B cell (primary cell): Measurements from ENCODE around the gene SMC2. TPM values are rescaled to one million over a fixed set of nuclear protein-coding genes. Genes with fewer than 3 reads are reported as not detected.

Experiments used
- ATAC-seq: fragments of 200-7000 bp; cut with Tn5 transposase; one replicate; pipeline ENCODE4 v1.10.0; 2021; ENCODE audit warnings: low read depth, mild to moderate bottlenecking, moderate number of reproducible peaks, moderate library complexity
- CTCF ChIA-PET: fragments of 350-600 bp; sonication (Branson Sonifier 250); formaldehyde crosslinking; loops from one replicate; lab custom pipeline; 2021; ENCODE audit warnings: antibody characterized with exemption, inconsistent platforms; lab: Charles Lee
- POLR2A ChIA-PET: fragments of 350-600 bp; sonication (Branson Sonifier 250); formaldehyde crosslinking; loops from one replicate; lab custom pipeline; 2021; ENCODE audit warnings: antibody characterized with exemption; lab: Charles Lee
- DNase-seq: peaks from one replicate; pipeline ENCODE4 v3.0.0; 2013
- H2AFZ ChIP-seq: 2 replicates; pipeline ENCODE4 v1.6.1; 2012; ENCODE audit warnings: mild to moderate bottlenecking, low read depth, low read length; ENCODE audit not compliant: insufficient read depth, poor library complexity, severe bottlenecking
- H3K27ac ChIP-seq, 2 donors: 1 replicate in 1 of 2; 2 replicates in 1 of 2; pipeline ENCODE4 v1.5.1; 2012 to 2013; ENCODE audit warnings: low read length in 2 of 2, mild to moderate bottlenecking in 2 of 2, moderate library complexity in 1 of 2
- H3K27me3 ChIP-seq, 4 experiments: fragments of 200-600 bp in 1 of 4; sonication (generic) in 1 of 4; replicated peaks in 1 of 4; 1 replicate in 2 of 4; 2 replicates in 2 of 4; pipeline versions ENCODE4 v1.6.1 to v1.7.0; 2013 to 2016; ENCODE audit warnings: low read length in 3 of 4, mild to moderate bottlenecking in 2 of 4, mixed read lengths in 1 of 4, moderate library complexity in 1 of 4; ENCODE audit not compliant: insufficient read depth in 4 of 4, control insufficient read depth in 3 of 4; ENCODE audit errors: control extremely low read depth in 1 of 4
- H3K36me3 ChIP-seq, 2 experiments: replicated peaks in 1 of 2; 1 replicate in 1 of 2; 2 replicates in 1 of 2; pipeline versions ENCODE4 v1.6.1 to v1.7.1; 2013; ENCODE audit warnings: low read length in 1 of 2; ENCODE audit not compliant: insufficient read depth in 2 of 2, control insufficient read depth in 1 of 2; ENCODE audit errors: control extremely low read depth in 1 of 2, extremely low read depth in 1 of 2
- H3K4me1 ChIP-seq, 2 donors: fragments of 200-600 bp in 1 of 2; sonication (generic) in 1 of 2; 1 replicate in 1 of 2; 2 replicates in 1 of 2; pipeline versions ENCODE4 v1.5.1 to v1.6.1; 2013 to 2017; ENCODE audit warnings: low read length in 2 of 2; ENCODE audit not compliant: control insufficient read depth in 2 of 2, insufficient read depth in 2 of 2
- H3K4me2 ChIP-seq: replicated peaks from 2 replicates; pipeline ENCODE3; 2012; ENCODE audit warnings: mild to moderate bottlenecking, low read depth, low read length; ENCODE audit not compliant: poor library complexity, severe bottlenecking
- H3K4me3 ChIP-seq, 5 experiments: fragments of 200-600 bp in 1 of 5; sonication (generic) in 1 of 5; 1 replicate in 3 of 5; 2 replicates in 2 of 5; pipeline versions ENCODE4 v1.5.1 to v1.7.0; 2011 to 2016; ENCODE audit warnings: low read length in 4 of 5, mild to moderate bottlenecking in 4 of 5, low read depth in 2 of 5, control low read depth in 1 of 5, moderate library complexity in 1 of 5; ENCODE audit not compliant: insufficient read depth in 1 of 5; ENCODE audit errors: control extremely low read depth in 1 of 5, extremely low read depth in 1 of 5
- H3K79me2 ChIP-seq: fragments of 200-600 bp; sonication (generic); one replicate; pipeline ENCODE4 v1.6.0; 2016; ENCODE audit warnings: low read length; ENCODE audit not compliant: control insufficient read depth, insufficient read depth
- H3K9ac ChIP-seq: fragments of 200-600 bp; sonication (generic); 2 replicates; pipeline ENCODE4 v1.6.1; 2017; ENCODE audit warnings: mild to moderate bottlenecking, low read length, moderate library complexity
- H3K9me3 ChIP-seq, 3 donors: one replicate each; pipeline versions ENCODE4 v1.6.1 to v1.7.1; 2013; ENCODE audit warnings: low read length in 2 of 3; ENCODE audit not compliant: control insufficient read depth in 2 of 3, insufficient read depth in 1 of 3; ENCODE audit errors: control extremely low read depth in 1 of 3
- H4K20me1 ChIP-seq: 2 replicates; pipeline ENCODE4 v1.6.0; 2012; ENCODE audit warnings: mild to moderate bottlenecking, low read length; ENCODE audit not compliant: insufficient read depth, control insufficient read depth, poor library complexity, severe bottlenecking
- H3K27ac Mint-ChIP-seq: one replicate; pipeline ENCODE4 v1.8.0; 2021; ENCODE audit warnings: mixed read lengths
- H3K27me3 Mint-ChIP-seq: one replicate; pipeline ENCODE4 v1.8.0; 2021; ENCODE audit warnings: mixed read lengths
- H3K4me1 Mint-ChIP-seq: one replicate; pipeline ENCODE4 v1.8.0; 2021; ENCODE audit warnings: mixed read lengths
- H3K4me3 Mint-ChIP-seq: one replicate; pipeline ENCODE4 v1.8.0; 2021; ENCODE audit warnings: mixed read lengths
- H3K9me3 Mint-ChIP-seq: one replicate; pipeline ENCODE4 v1.8.0; 2022; ENCODE audit warnings: mixed read lengths; ENCODE audit not compliant: insufficient read depth
- EZH2 ChIP-seq: IDR thresholded peaks from 2 replicates; pipeline ENCODE4 v1.6.1; 2012; ENCODE audit warnings: borderline replicate concordance, low read depth, mild to moderate bottlenecking, moderate library complexity, low read length; ENCODE audit not compliant: insufficient read depth, poor library complexity, severe bottlenecking
- WGBS: methylation state at CpG from one replicate; pipeline ENCODE4 v1.1.5; 2013; ENCODE audit warnings: missing lambda C conversion rate; ENCODE audit not compliant: insufficient coverage; 5-methylcytosine and 5-hydroxymethylcytosine counted together
- intact Hi-C: fragments of 100-400 bp; cut with micrococcal nuclease; formaldehyde crosslinking; loops from one replicate; pipeline ENCODE4 v1.10.0; 2022
- polyA plus RNA-seq: library from polyadenylated mRNA; depleted of rRNA; stranded (reverse); fragments of >200 nt; gene quantifications from 2 replicates; pipeline ENCODE4 v1.2.3, GENCODE V29; 2012
- total RNA-seq, 2 donors: library from RNA; stranded (reverse); fragments of 120-200 nt in 1 of 2; gene quantifications; 1 replicate in 1 of 2; 2 replicates in 1 of 2; pipeline versions ENCODE4 v1.2.3 to v1.2.4, GENCODE V29; 2013 to 2022
- TF ChIP-seq, protein P1 (sequence below): fragments of 200-600 bp; IDR thresholded peaks from one replicate; pipeline ENCODE4 v1.8.0; 2022; ENCODE audit warnings: antibody characterized with exemption, mild to moderate bottlenecking

Gene SMC2
- total and polyA plus RNA-seq, 2 donors (not counting 1 experiment from before 2014, with no cell fraction given): 1.6 to 10.6 TPM

DNA sequence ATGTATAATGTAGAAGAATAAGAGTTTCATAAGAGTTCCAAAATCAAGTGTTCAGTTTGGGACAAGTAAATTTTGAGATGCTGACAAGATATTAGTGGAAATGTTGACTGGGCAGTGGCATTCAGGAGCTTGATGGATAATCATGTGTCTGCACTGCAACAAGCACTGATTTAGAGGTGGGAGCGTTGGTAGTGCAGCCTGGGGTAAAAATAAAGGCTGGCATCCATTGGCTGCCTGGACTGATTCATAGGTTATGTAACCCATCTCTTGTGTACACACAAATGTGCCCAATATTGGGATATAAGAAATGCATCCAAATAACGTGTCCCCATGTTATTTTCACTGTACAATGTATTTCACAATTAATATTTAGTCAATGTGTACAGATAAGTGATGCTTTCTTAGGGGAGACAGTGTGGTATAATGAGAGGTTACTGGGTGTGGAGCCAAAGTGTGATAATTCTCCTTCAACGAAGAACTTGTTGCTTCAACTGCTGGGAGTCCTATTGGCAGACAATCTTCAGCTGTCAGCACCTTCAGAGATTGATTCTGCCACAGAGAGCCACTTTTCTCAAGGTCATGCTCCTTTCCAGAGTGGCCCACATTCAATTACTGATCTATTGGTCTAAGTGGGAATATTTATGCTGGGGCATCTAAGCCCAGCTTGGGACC lies 20.9 kb upstream of the SMC2 start:
- H3K27ac Mint-ChIP-seq: no peak overlapping the region
- DNase-seq: no peak
- ChIA-PET POLR2A (no interaction called here), CTCF (no interaction called here)
- Histone ChIP-seq H3K9ac (no peak overlapping the region), H3K4me3 (no peak overlapping the region), H4K20me1 (no peaks in the 10 kb centered on the region), H3K27ac (no peak overlapping the region), H3K4me2 (no peak overlapping the region), H3K27me3 (no peaks in the 10 kb centered on the region), H3K9me3 (peaks cover 0 to 3% (median 0%) of the 10 kb centered on the region in 3 donors), H3K36me3 (no peaks in the 10 kb centered on the region), H3K4me1 (no peaks in the 10 kb centered on the region), H2AFZ (no peak overlapping the region), H3K79me2 (no peaks in the 10 kb centered on the region)
- 50% methylated on average over 1 of the region's 3 CpGs for WGBS
- ATAC-seq: no peak
- H3K4me1 Mint-ChIP-seq: no peaks in the 10 kb centered on the region
- intact Hi-C loops: no loop called here
- TF ChIP-seq, protein P1, sequence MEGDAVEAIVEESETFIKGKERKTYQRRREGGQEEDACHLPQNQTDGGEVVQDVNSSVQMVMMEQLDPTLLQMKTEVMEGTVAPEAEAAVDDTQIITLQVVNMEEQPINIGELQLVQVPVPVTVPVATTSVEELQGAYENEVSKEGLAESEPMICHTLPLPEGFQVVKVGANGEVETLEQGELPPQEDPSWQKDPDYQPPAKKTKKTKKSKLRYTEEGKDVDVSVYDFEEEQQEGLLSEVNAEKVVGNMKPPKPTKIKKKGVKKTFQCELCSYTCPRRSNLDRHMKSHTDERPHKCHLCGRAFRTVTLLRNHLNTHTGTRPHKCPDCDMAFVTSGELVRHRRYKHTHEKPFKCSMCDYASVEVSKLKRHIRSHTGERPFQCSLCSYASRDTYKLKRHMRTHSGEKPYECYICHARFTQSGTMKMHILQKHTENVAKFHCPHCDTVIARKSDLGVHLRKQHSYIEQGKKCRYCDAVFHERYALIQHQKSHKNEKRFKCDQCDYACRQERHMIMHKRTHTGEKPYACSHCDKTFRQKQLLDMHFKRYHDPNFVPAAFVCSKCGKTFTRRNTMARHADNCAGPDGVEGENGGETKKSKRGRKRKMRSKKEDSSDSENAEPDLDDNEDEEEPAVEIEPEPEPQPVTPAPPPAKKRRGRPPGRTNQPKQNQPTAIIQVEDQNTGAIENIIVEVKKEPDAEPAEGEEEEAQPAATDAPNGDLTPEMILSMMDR: no peak
- no peak for TF ChIP-seq EZH2
- H3K4me3 Mint-ChIP-seq: no peak overlapping the region
- peaks cover 2% of the 10 kb centered on the region for H3K9me3 Mint-ChIP-seq
- H3K27me3 Mint-ChIP-seq: peaks cover 34% of the 10 kb centered on the region

DNA sequence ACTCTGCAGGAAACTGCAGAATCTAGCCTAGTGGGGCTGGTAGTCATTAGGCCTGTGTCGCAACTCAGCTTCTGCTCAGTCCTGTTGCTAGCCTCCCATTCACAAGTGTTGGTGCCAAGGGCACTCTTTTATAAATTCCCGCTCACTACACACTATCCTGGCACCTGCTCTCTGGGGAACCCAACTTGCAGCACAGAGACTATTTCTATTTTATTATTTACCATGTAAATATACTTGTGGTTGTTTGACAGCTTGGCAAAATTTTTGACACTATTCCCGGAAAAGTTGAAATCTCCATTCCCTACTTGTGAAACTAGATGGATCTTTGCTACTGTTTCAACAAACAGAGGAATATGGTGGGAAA lies 20.4 kb upstream of the SMC2 start:
- Mint-ChIP-seq H3K9me3 (peaks cover 2% of the 10 kb centered on the region), H3K4me1 (no peaks in the 10 kb centered on the region), H3K4me3 (no peak overlapping the region), H3K27me3 (peaks cover 36% of the 10 kb centered on the region), H3K27ac (no peak overlapping the region)
- DNase-seq (no peak), ATAC-seq (no peak)
- H4K20me1 ChIP-seq: no peaks in the 10 kb centered on the region
- H3K9me3 ChIP-seq: peaks cover 0 to 3% (median 2%) of the 10 kb centered on the region in 3 donors
- H3K27ac ChIP-seq: no peak overlapping the region
- no peak overlapping the region for H2AFZ ChIP-seq
- 83% methylated on average over 1 of the region's 3 CpGs for WGBS
- H3K4me2 ChIP-seq: no peak overlapping the region
- H3K4me1 ChIP-seq: no peaks in the 10 kb centered on the region
- H3K4me3 ChIP-seq: no peak overlapping the region
- POLR2A ChIA-PET: no interaction called here
- no peaks in the 10 kb centered on the region for H3K27me3 ChIP-seq
- CTCF ChIA-PET: no interaction called here
- intact Hi-C loops: no loop called here
- no peaks in the 10 kb centered on the region for H3K79me2 ChIP-seq
- H3K36me3 ChIP-seq: no peaks in the 10 kb centered on the region
- H3K9ac ChIP-seq: no peak overlapping the region
- TF ChIP-seq, protein P1: no peak
- no peak for TF ChIP-seq EZH2
